Measurements from ENCODE around the gene TBX20. TPM values are rescaled to one million over a fixed set of nuclear protein-coding genes. Genes with fewer than 3 reads are reported as not detected.

Gene TBX20
- total and polyA plus RNA-seq, 2 of the 13 experiments (the other 11 are each of a cell fraction or from before 2014, with no cell fraction given), result not detected

DNA sequence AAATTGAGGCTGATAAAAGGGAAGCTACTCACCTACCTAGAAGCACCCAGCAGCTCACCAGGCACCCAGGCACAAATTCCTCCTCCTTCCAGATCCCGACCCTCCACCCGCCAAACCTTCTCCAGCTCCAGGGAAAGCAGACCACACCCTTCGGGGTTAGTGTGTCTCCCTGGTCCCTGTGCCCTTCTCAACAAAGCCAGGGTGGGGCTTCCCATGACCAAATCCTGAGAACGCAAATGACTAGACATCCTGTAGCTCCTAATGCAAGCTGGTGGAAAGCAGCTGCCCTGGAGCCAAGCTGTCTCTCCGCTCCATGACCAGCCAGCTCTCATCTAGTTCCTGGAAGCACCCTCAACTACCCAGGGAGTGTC, 4.4 kb downstream of the TBX20 start:
- Histone ChIP-seq H3K9me3 (ENCODE audit: low read length) (no peaks in the 10 kb centered on the region), H2AFZ (ENCODE audit: low read length) (no peak overlapping the region), H3K9ac (ENCODE audit: insufficient read depth, low read depth, low read length) (no peak overlapping the region), H3K79me2 (ENCODE audit: insufficient read depth, low read length) (no peaks in the 10 kb centered on the region), H3K27ac (ENCODE audit: extremely low read length, insufficient read depth, low read length) (no peak overlapping the region), H3K27me3 (ENCODE audit: control insufficient read depth in 1 of 2, insufficient read depth in 2 of 2, low read length in 2 of 2) (peaks cover 0 to 36% of the 10 kb centered on the region in 2 experiments; a peak in 4 of 5 replicates), H3K4me2 (ENCODE audit: low read depth, low read length) (no peak overlapping the region), H4K20me1 (ENCODE audit: insufficient read depth, low read length) (no peaks in the 10 kb centered on the region), H3K36me3 (replicated peaks in 1 of 2; ENCODE audit: control insufficient read depth in 1 of 2, insufficient read depth in 2 of 2, low read length in 2 of 2) (no peaks in the 10 kb centered on the region), H3K4me1 (ENCODE audit: insufficient read depth, low read length) (no peaks in the 10 kb centered on the region), H3K4me3 (replicated peaks in 1 of 3; ENCODE audit: insufficient read depth in 1 of 3, low read depth in 2 of 3, low read length in 3 of 3) (no peak overlapping the region)
- intact Hi-C loops (cut with micrococcal nuclease; ENCODE audit: unreplicated experiment), result no loop called here
- ATAC-seq (no peak), FAIRE-seq (no peak), DNase-seq (ENCODE audit: low spot score) (no peak)
- POLR2A ChIA-PET, result no interaction called here
- BruUV-seq (replicated peaks), result no TSS peak
- CTCF ChIA-PET (ENCODE audit: low intra/inter-chr PET ratio, low total read pairs), result no interaction called here
- WGBS (ENCODE audit: low lambda C conversion rate), result 19% methylated on average over 5 of the region's 5 CpGs
- in situ Hi-C loops (cut with HindIII; ENCODE audit: extremely low pct_ligation_motif_present, low pct_unique_long_range_greater_than_20kb), result no loop called here
- no peak for TF ChIP-seq FOXO1 (CRISPR knock-in tag; IDR thresholded peaks at IDR 0.05)

- in situ Hi-C loops (cut with HindIII; ENCODE audit: extremely low pct_ligation_motif_present, low pct_unique_long_range_greater_than_20kb), result no loop called here
- Histone ChIP-seq H4K20me1 (ENCODE audit: insufficient read depth, low read length) (no peaks in the 10 kb centered on the region), H3K4me1 (ENCODE audit: insufficient read depth, low read length) (no peaks in the 10 kb centered on the region), H3K4me2 (ENCODE audit: low read depth, low read length) (no peak overlapping the region), H3K36me3 (replicated peaks in 1 of 2; ENCODE audit: control insufficient read depth in 1 of 2, insufficient read depth in 2 of 2, low read length in 2 of 2) (no peaks in the 10 kb centered on the region), H3K4me3 (replicated peaks in 1 of 3; ENCODE audit: insufficient read depth in 1 of 3, low read depth in 2 of 3, low read length in 3 of 3) (no peak overlapping the region), H3K79me2 (ENCODE audit: insufficient read depth, low read length) (no peaks in the 10 kb centered on the region), H3K27ac (ENCODE audit: extremely low read length, insufficient read depth, low read length) (no peak overlapping the region), H2AFZ (ENCODE audit: low read length) (no peak overlapping the region), H3K9me3 (ENCODE audit: low read length) (no peaks in the 10 kb centered on the region), H3K9ac (ENCODE audit: insufficient read depth, low read depth, low read length) (no peak overlapping the region), H3K27me3 (ENCODE audit: control insufficient read depth in 1 of 2, insufficient read depth in 2 of 2, low read length in 2 of 2) (peaks cover 0 to 35% of the 10 kb centered on the region in 2 experiments; a peak in 3 of 5 replicates)
- TF ChIP-seq ZNF558 (CRISPR knock-in tag; IDR thresholded peaks at IDR 0.05; ENCODE audit: borderline replicate concordance), result no peak
- DNase-seq (ENCODE audit: low spot score) (no peak), FAIRE-seq (no peak), ATAC-seq (no peak)
- no TSS peak for BruUV-seq (replicated peaks)
- 5% methylated on average over 21 of the region's 21 CpGs for WGBS (ENCODE audit: low lambda C conversion rate)
- intact Hi-C loops (cut with micrococcal nuclease; ENCODE audit: unreplicated experiment), result no loop called here
- ChIA-PET CTCF (ENCODE audit: low intra/inter-chr PET ratio, low total read pairs) (no interaction called here), POLR2A (no interaction called here)
Observed at GRCh38 chr7:35248576-35249536, 5.0 kb downstream of the TBX20 start.
